AG04449 (cell line): ENCODE data around the gene SNX6.

Source experiments
- CTCF ChIA-PET: fragments of 350-600 bp; formaldehyde crosslinking; extraction: SDS; loops from one replicate; lab custom pipeline; 2021; ENCODE audit warnings: antibody characterized with exemption; lab: Yijun Ruan, JAX
- POLR2A ChIA-PET: fragments of 400-600, 350-600 bp; formaldehyde crosslinking; extraction: SDS; loops from one replicate; lab custom pipeline; 2020; ENCODE audit warnings: antibody characterized with exemption, inconsistent platforms; lab: Yijun Ruan, JAX
- DNase-seq: peaks from one replicate; pipeline ENCODE4 v3.0.0-alpha.2; 2010; ENCODE audit warnings: low read depth, low spot score
- H3K4me3 ChIP-seq: 2 replicates; pipeline ENCODE4 v1.5.1; 2011; ENCODE audit warnings: low read depth, mild to moderate bottlenecking, control low read depth, low read length
- TF ChIP-seq, protein P1 (sequence below): IDR thresholded peaks from one replicate; pipeline ENCODE4 v1.5.1; 2011; ENCODE audit warnings: mild to moderate bottlenecking, moderate library complexity, low read length, control low read depth, inconsistent platforms; ENCODE audit not compliant: insufficient read depth; ENCODE audit errors: missing control alignments

The SNX6 gene

DNA sequence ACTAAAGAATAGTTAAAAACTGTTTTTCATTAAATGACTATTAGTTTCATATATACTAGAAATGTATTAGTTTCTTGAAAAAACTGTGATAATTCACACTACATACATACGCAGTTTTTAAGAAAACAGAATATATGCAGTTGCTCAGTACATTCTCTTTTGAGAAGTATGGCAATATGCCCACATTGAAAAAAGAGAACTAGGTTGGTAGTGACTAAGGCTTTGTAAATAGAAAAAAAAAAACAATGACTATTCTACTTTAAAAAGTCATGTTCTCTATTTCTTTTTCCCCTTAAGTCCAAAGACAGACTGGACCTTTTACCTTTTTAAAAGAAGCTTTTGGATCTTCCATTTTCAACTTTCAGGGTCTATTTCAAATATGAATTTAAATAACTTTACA is 25.0 kb downstream of the SNX6 start:
- CTCF ChIA-PET: no interaction called here
- POLR2A ChIA-PET: interaction anchor here (0.7 kb wide), 1 partner anchor 13 kb away, joined by 3 read pairs; no protein-coding TSS in a partner anchor

DNA sequence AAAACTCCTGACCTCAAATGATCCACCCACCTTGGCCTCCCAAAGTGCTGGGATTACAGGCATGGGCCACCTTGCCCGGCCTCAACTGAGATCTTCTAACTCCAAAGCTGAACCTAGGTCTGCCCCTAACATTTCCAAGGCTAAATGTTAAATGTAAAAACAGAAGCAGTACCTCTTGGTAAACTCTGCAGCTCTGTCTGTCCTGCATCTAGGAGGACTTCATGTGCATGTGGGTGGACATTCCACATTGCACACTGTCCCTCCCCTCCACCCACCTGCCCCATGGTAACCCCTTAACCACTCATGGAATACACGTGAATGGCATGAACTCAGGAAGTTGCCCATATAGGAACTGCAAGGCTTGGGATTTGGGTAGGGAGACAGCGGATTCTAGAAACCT is 33.1 kb downstream of the SNX6 start:
- TF ChIP-seq, protein P1, sequence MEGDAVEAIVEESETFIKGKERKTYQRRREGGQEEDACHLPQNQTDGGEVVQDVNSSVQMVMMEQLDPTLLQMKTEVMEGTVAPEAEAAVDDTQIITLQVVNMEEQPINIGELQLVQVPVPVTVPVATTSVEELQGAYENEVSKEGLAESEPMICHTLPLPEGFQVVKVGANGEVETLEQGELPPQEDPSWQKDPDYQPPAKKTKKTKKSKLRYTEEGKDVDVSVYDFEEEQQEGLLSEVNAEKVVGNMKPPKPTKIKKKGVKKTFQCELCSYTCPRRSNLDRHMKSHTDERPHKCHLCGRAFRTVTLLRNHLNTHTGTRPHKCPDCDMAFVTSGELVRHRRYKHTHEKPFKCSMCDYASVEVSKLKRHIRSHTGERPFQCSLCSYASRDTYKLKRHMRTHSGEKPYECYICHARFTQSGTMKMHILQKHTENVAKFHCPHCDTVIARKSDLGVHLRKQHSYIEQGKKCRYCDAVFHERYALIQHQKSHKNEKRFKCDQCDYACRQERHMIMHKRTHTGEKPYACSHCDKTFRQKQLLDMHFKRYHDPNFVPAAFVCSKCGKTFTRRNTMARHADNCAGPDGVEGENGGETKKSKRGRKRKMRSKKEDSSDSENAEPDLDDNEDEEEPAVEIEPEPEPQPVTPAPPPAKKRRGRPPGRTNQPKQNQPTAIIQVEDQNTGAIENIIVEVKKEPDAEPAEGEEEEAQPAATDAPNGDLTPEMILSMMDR: no peak
- CTCF ChIA-PET: no interaction called here
- no peak overlapping the region for H3K4me3 ChIP-seq
- POLR2A ChIA-PET: interaction anchor here (0.6 kb wide), 1 partner anchor 52 kb away, joined by 3 read pairs; no protein-coding TSS in a partner anchor
- no peak for DNase-seq

More for the DNA sequence above, 25.0 kb downstream of the SNX6 start:
- DNase-seq: no peak
- TF ChIP-seq, protein P1: no peak
- H3K4me3 ChIP-seq: no peak overlapping the region

DNA sequence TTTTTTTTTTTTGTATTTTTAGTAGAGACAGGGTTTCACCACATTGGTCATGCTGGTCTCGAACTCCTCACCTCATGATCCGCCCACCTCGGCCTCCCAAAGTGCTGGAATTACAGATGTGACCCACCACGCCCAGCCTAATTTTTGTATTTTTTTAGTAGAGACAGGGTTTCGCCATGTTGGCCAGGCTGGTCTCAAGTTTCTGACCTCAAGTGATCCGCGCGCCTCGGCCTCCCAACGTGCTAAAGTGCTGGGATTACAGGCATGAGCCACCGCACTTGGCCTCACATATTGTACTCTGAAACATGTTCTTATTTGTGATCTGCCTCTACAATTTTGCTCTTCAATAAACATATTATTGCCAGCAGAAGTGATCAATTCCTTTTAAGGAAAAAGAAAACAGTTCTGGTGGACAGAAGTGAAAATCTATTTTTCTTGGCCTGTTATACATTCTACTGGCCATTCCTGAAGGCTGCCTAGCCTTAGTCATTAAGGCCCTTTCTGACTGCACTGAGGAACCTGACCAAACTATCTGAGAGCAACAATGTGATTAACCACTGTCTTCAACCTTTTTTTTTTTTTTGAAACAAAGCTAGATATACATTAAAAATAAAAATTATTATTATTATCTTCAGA is 36.1 kb downstream of the SNX6 start:
- DNase-seq: peak; percentile 56
- TF ChIP-seq, protein P1: no peak
- POLR2A ChIA-PET: no interaction called here
- no peak overlapping the region for H3K4me3 ChIP-seq
- CTCF ChIA-PET: no interaction called here

DNA sequence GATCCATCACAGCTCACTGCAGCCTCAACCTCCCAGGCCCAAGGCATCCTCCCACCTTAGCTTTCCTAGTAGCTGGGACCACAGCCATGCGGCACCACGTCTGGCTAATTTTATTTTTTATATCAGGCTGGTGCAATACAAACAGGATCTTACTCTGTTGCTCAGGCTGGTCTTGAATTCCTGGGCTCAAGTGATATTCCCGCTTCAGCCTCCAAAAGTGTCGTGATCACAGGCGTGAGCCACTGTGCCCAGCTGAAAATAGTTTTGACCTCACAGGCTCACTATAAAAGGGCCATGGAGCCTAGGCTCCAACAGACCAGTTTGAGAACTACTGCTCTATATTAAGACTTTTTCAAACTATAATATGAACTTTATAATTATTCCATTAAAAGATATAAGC is 37.3 kb downstream of the SNX6 start:
- ChIA-PET CTCF (interaction anchor here (1.3 kb wide), 1 partner anchor 130 kb away, joined by 3 read pairs; no protein-coding TSS in a partner anchor), POLR2A (interaction anchor here (0.5 kb wide), 1 partner anchor 13 kb away, joined by 3 read pairs; no protein-coding TSS in a partner anchor)
- TF ChIP-seq, protein P1: no peak
- no peak overlapping the region for H3K4me3 ChIP-seq
- no peak for DNase-seq

DNA sequence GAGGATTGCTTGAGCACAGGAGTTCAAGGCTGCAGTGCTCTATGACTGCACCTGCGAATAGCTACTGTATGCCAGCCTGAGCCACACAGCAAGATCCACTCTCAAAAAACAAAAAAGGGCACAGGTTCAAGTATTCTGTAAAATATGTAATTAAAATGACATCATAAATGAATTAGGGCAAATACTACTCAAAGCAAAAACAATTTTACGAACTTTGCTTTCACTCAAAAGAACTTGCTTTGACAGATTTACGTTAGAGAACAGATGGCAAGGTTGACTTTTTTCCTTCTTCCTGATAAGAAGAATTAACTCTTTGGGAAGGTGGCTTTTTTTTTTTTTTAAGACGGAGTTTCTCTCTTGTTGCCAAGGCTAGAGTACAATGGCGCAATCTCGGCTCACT is 46.4 kb downstream of the SNX6 start:
- DNase-seq: no peak
- POLR2A ChIA-PET: no interaction called here
- TF ChIP-seq, protein P1: no peak
- H3K4me3 ChIP-seq: no peak overlapping the region
- CTCF ChIA-PET: no interaction called here

DNA sequence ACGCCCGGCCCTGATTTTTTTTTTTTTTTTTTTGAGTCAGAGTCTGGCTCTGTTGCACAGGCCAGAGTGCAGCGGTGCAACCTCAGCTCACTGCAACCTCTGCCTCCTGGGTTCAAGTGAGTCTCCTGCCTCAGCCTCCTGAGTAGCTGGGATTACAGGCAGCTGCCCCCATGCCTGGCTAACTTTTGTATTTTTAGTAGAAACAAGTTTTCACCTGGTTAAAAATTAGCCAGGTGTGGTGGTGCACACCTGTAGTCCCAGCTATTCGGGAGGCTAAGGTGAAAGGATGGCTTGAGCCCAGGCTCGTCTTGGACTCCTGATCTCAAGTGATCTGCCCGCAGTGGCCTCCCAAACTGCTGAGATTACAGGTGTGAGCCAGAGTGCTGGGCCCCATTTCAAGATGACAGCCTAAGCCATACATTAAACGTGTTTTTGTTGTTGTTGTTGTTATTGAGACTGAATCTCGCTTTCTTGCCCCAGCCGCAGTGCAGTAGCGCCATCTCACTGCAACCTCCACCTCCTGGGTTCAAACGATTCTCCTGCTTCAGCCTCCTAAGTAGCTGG is 47.7 kb downstream of the SNX6 start:
- DNase-seq: no peak
- TF ChIP-seq, protein P1: no peak
- ChIA-PET POLR2A (no interaction called here), CTCF (no interaction called here)
- no peak overlapping the region for H3K4me3 ChIP-seq
